ENCODE measurements around the gene EVA1B. TPM values are rescaled to one million over a fixed set of nuclear protein-coding genes. Genes with fewer than 3 reads are reported as not detected.

The EVA1B gene
- total and polyA plus RNA-seq, 2 donors (not counting 3 experiments of a cell fraction or from before 2014, with no cell fraction given): 64.7 to 132 TPM

Other genes starting within 250 kb of the EVA1B start
- gene TEKT2, start 239.6 kb downstream of the EVA1B start, total RNA-seq: 0.38 and 0.90 TPM in 2 replicates
- gene TEKT2, start 239.6 kb downstream of the EVA1B start, polyA plus RNA-seq: 0.61 and 0.62 TPM in 2 replicates
- gene ADPRS, start 234.8 kb downstream of the EVA1B start, total RNA-seq: 32.9 and 33.9 TPM in 2 replicates
- 48.1 and 52.8 TPM in 2 replicates for gene ADPRS, start 234.8 kb downstream of the EVA1B start, polyA plus RNA-seq
- gene COL8A2, start 198.4 kb downstream of the EVA1B start, total RNA-seq: 0.78 and 1.3 TPM in 2 replicates
- 1.2 and 1.6 TPM in 2 replicates for gene COL8A2, start 198.4 kb downstream of the EVA1B start, polyA plus RNA-seq
- gene TRAPPC3, start 174.2 kb downstream of the EVA1B start, total RNA-seq: 87.7 and 93.4 TPM in 2 replicates
- 89.3 and 125 TPM in 2 replicates for gene TRAPPC3, start 174.2 kb downstream of the EVA1B start, polyA plus RNA-seq
- 193 and 199 TPM in 2 replicates for gene MAP7D1, start 167.5 kb downstream of the EVA1B start, total RNA-seq
- 69.7 and 72.8 TPM in 2 replicates for gene MAP7D1, start 167.5 kb downstream of the EVA1B start, polyA plus RNA-seq
- 130 and 144 TPM in 2 replicates for gene THRAP3, start 99.2 kb downstream of the EVA1B start, total RNA-seq
- gene THRAP3, start 99.2 kb downstream of the EVA1B start, polyA plus RNA-seq: 32.4 and 38.0 TPM in 2 replicates
- 5.1 and 7.2 TPM in 2 replicates for gene SH3D21, start 17.3 kb downstream of the EVA1B start, total RNA-seq
- gene SH3D21, start 17.3 kb downstream of the EVA1B start, polyA plus RNA-seq: 1.6 and 1.8 TPM in 2 replicates
- 35.2 and 36.8 TPM in 2 replicates for gene STK40, start 62.3 kb upstream of the EVA1B start, total RNA-seq
- 20.8 and 21.4 TPM in 2 replicates for gene STK40, start 62.3 kb upstream of the EVA1B start, polyA plus RNA-seq
- 38.2 and 40.3 TPM in 2 replicates for gene LSM10, start 74.3 kb upstream of the EVA1B start, total RNA-seq
- gene LSM10, start 74.3 kb upstream of the EVA1B start, polyA plus RNA-seq: 76.9 and 98.5 TPM in 2 replicates
- gene OSCP1, start 126.8 kb upstream of the EVA1B start, total RNA-seq: 4.6 and 7.6 TPM in 2 replicates
- 8.3 and 9.6 TPM in 2 replicates for gene OSCP1, start 126.8 kb upstream of the EVA1B start, polyA plus RNA-seq
- 105 and 106 TPM in 2 replicates for gene MRPS15, start 140.7 kb upstream of the EVA1B start, total RNA-seq
- gene MRPS15, start 140.7 kb upstream of the EVA1B start, polyA plus RNA-seq: 45.6 and 47.1 TPM in 2 replicates
- gene CSF3R, start 159.3 kb upstream of the EVA1B start, total RNA-seq: not detected in 2 replicates
- not detected in 2 replicates for gene CSF3R, start 159.3 kb upstream of the EVA1B start, polyA plus RNA-seq

All from endothelial cell of umbilical vein (primary cell).